Neural cell (in vitro differentiated cells): ENCODE data around the gene EMC8. TPM values are rescaled to one million over a fixed set of nuclear protein-coding genes. Genes with fewer than 3 reads are reported as not detected.

Experiments used
- H2AFZ ChIP-seq: fragments of 200-600, 300-800 bp; sonication (generic), shearing (Covaris generic); 2 replicates; pipeline ENCODE4 v1.6.0; 2014; ENCODE audit warnings: low read depth, mild to moderate bottlenecking, antibody characterized with exemption, low read length, moderate library complexity
- H3F3A ChIP-seq: fragments of 200-600 bp; shearing (Covaris generic); 2 replicates; pipeline ENCODE4 v1.6.1; 2016; ENCODE audit warnings: mild to moderate bottlenecking, moderate library complexity, mixed read lengths, antibody characterized with exemption, low read length; ENCODE audit not compliant: insufficient read depth, poor library complexity, severe bottlenecking
- H3K27ac ChIP-seq: fragments of 200-600, 300-800 bp; sonication (generic), shearing (Covaris generic); 2 replicates; pipeline ENCODE4 v1.5.1; 2014; ENCODE audit warnings: mild to moderate bottlenecking, low read length, moderate library complexity
- H3K27me3 ChIP-seq: fragments of 300-800, 200-600 bp; sonication (generic), shearing (Covaris generic); 2 replicates; pipeline ENCODE4 v1.6.0; 2014; ENCODE audit warnings: mild to moderate bottlenecking, low read depth, low read length, moderate library complexity; ENCODE audit not compliant: insufficient read depth
- H3K36me3 ChIP-seq: fragments of 300-800, 200-600 bp; sonication (generic), shearing (Covaris generic); 2 replicates; pipeline ENCODE4 v1.5.1; 2014; ENCODE audit warnings: mild to moderate bottlenecking, antibody characterized with exemption, low read length, moderate library complexity; ENCODE audit not compliant: insufficient read depth
- H3K4me2 ChIP-seq: fragments of 300-800, 200-600 bp; sonication (generic), shearing (Covaris generic); 2 replicates; pipeline ENCODE4 v1.6.0; 2014; ENCODE audit warnings: mild to moderate bottlenecking, low read length
- H3K4me3 ChIP-seq: fragments of 300-800, 200-600 bp; sonication (generic), shearing (Covaris generic); 2 replicates; pipeline ENCODE4 v1.5.1; 2014; ENCODE audit warnings: mild to moderate bottlenecking, low read length, moderate library complexity
- H3K79me2 ChIP-seq: fragments of 200-600 bp; shearing (Covaris generic); replicated peaks from 2 replicates; pipeline ENCODE4 v1.6.0; 2014; ENCODE audit warnings: mild to moderate bottlenecking, low read length, moderate library complexity; ENCODE audit not compliant: insufficient read depth
- H3K9ac ChIP-seq: fragments of 300-800, 200-600 bp; sonication (generic), shearing (Covaris generic); 2 replicates; pipeline ENCODE4 v1.6.1; 2016; ENCODE audit warnings: mild to moderate bottlenecking, low read length, mixed read lengths
- H3K9me2 ChIP-seq: fragments of 200-600 bp; shearing (Covaris generic); 2 replicates; pipeline ENCODE4 v1.6.1; 2016; ENCODE audit warnings: mild to moderate bottlenecking, low read length, mixed read lengths; ENCODE audit not compliant: insufficient read depth
- H3K9me3 ChIP-seq: fragments of 200-600, 300-800 bp; sonication (generic), shearing (Covaris generic); 2 replicates; pipeline ENCODE4 v1.6.1; 2016; ENCODE audit warnings: mild to moderate bottlenecking, mixed run types, low read length, moderate library complexity, mixed read lengths
- H4K20me1 ChIP-seq: fragments of 200-600 bp; shearing (Covaris generic); 2 replicates; pipeline ENCODE4 v1.6.1; 2016; ENCODE audit warnings: mild to moderate bottlenecking, mixed run types; ENCODE audit not compliant: insufficient read depth
- CTCF ChIP-seq: fragments of 450-650 bp; IDR thresholded peaks from 2 replicates; pipeline ENCODE4 v1.5.1; 2014; ENCODE audit warnings: antibody characterized with exemption, mild to moderate bottlenecking, moderate library complexity; ENCODE audit not compliant: poor library complexity, severe bottlenecking
- EP300 ChIP-seq: fragments of 450-650 bp; conservative IDR thresholded peaks from 2 replicates; pipeline ENCODE4 v1.6.1; 2014; ENCODE audit warnings: antibody characterized with exemption, mild to moderate bottlenecking, moderate library complexity; ENCODE audit not compliant: poor library complexity, severe bottlenecking
- EZH2 ChIP-seq: fragments of 200-600, 300-800 bp; shearing (Covaris generic), sonication (generic); IDR thresholded peaks from 2 replicates; pipeline ENCODE4 v1.6.1; 2014; ENCODE audit warnings: antibody characterized with exemption, low read length, borderline replicate concordance, mild to moderate bottlenecking; ENCODE audit not compliant: insufficient read depth, poor library complexity, severe bottlenecking
- MXI1 ChIP-seq: fragments of 450-650 bp; conservative IDR thresholded peaks from 2 replicates; pipeline ENCODE4 v1.6.1; 2014; ENCODE audit warnings: antibody characterized with exemption, mild to moderate bottlenecking; ENCODE audit not compliant: poor library complexity, severe bottlenecking
- POLR2AphosphoS5 ChIP-seq: IDR thresholded peaks from 2 replicates; pipeline ENCODE4 v1.6.1; 2012
- RAD21 ChIP-seq: fragments of 450-650 bp; conservative IDR thresholded peaks from 2 replicates; pipeline ENCODE4 v1.6.1; 2014; ENCODE audit warnings: antibody characterized with exemption, mild to moderate bottlenecking, moderate library complexity
- REST ChIP-seq: IDR thresholded peaks from 2 replicates; pipeline ENCODE4 v1.6.1; 2012; ENCODE audit warnings: borderline replicate concordance
- SMC3 ChIP-seq: fragments of 450-650 bp; conservative IDR thresholded peaks from 2 replicates; pipeline ENCODE4 v1.6.1; 2014; ENCODE audit warnings: antibody characterized with exemption, mild to moderate bottlenecking, moderate library complexity; ENCODE audit not compliant: poor library complexity
- TAF1 ChIP-seq: IDR thresholded peaks from 2 replicates; pipeline ENCODE4 v1.6.1; 2012; ENCODE audit warnings: low read depth
- polyA plus RNA-seq: library from polyadenylated mRNA; depleted of rRNA; stranded (reverse); fragments of >200 nt; gene quantifications from 2 replicates; pipeline ENCODE4 v1.2.3, GENCODE V29; 2014

Gene EMC8
- polyA plus RNA-seq, 1 donor from 2014 or later = 38.9 TPM

GRCh38 chr16:85781156-85781555 lies 18.2 kb downstream of the EMC8 start:
- no peaks in the 10 kb centered on the region for H3K79me2 ChIP-seq
- H3F3A ChIP-seq = no peaks in the 10 kb centered on the region
- TF ChIP-seq RAD21 (no peak), POLR2AphosphoS5 (no peak), MXI1 (no peak), SMC3 (no peak), EZH2 (no peak), TAF1 (no peak), REST (no peak), EP300 (no peak), CTCF (no peak)
- H3K4me3 ChIP-seq = no peak overlapping the region
- no peaks in the 10 kb centered on the region for H3K27me3 ChIP-seq
- H3K4me2 ChIP-seq = no peak overlapping the region
- H2AFZ ChIP-seq = no peak overlapping the region
- no peaks in the 10 kb centered on the region for H3K9me3 ChIP-seq
- no peak overlapping the region for H3K9ac ChIP-seq
- no peak overlapping the region for H3K27ac ChIP-seq
- no peaks in the 10 kb centered on the region for H4K20me1 ChIP-seq
- H3K36me3 ChIP-seq = no peaks in the 10 kb centered on the region
- no peaks in the 10 kb centered on the region for H3K9me2 ChIP-seq

- no peaks in the 10 kb centered on the region for H3K36me3 ChIP-seq
- no peaks in the 10 kb centered on the region for H3K9me2 ChIP-seq
- H4K20me1 ChIP-seq = no peaks in the 10 kb centered on the region
- no peaks in the 10 kb centered on the region for H3K9me3 ChIP-seq
- no peak overlapping the region for H3K4me2 ChIP-seq
- H3K27ac ChIP-seq = no peak overlapping the region
- H2AFZ ChIP-seq = no peak overlapping the region
- H3F3A ChIP-seq = no peaks in the 10 kb centered on the region
- no peak overlapping the region for H3K9ac ChIP-seq
- no peak for TF ChIP-seq SMC3
- no peaks in the 10 kb centered on the region for H3K79me2 ChIP-seq
- H3K4me3 ChIP-seq = no peak overlapping the region
- H3K27me3 ChIP-seq = no peaks in the 10 kb centered on the region
These were observed 19.1 kb downstream of the EMC8 start for GRCh38 chr16:85780281-85780680.

- Histone ChIP-seq H3K9me2 (no peaks in the 10 kb centered on the region), H3K4me3 (no peak overlapping the region), H3K27ac (no peak overlapping the region), H2AFZ (no peak overlapping the region), H3K9me3 (no peaks in the 10 kb centered on the region), H3K27me3 (no peaks in the 10 kb centered on the region), H3K36me3 (no peaks in the 10 kb centered on the region), H3F3A (no peaks in the 10 kb centered on the region), H3K4me2 (no peak overlapping the region), H3K79me2 (no peaks in the 10 kb centered on the region), H4K20me1 (no peaks in the 10 kb centered on the region), H3K9ac (no peak overlapping the region)
- TF ChIP-seq EZH2 = no peak
- no peak for TF ChIP-seq REST
These were observed 20.5 kb downstream of the EMC8 start for GRCh38 chr16:85778873-85779272.
